Measurements from ENCODE around the gene BRICD5.
"Not testable (repeated sequence)": the region's sequence is repeated elsewhere in the genome, so short reads cannot be mapped to it uniquely, and the experiment has no call there.

Gene BRICD5

GRCh38 chr16:2210386-2211365 is at the start of gene BRICD5:
TSS of gene BRICD5 (minus strand) at chr16:2210863. CDS start at chr16:2210833, 30 bp downstream.
- no peaks in the 10 kb centered on the region for H3K27me3 Mint-ChIP-seq
- H3K4me1 Mint-ChIP-seq (ENCODE audit: low read depth): peaks cover 39% of the 10 kb centered on the region
- H3K9me3 Mint-ChIP-seq: no peaks in the 10 kb centered on the region
- DNase-seq: no peak
- H3K4me3 Mint-ChIP-seq: peak within 1 kb of the TSS; percentile 88
- H3K27ac Mint-ChIP-seq: peak within 1 kb of the TSS; percentile 47
- peaks cover 73% of the 10 kb centered on the region for H3K36me3 Mint-ChIP-seq (ENCODE audit: low read depth)

- Mint-ChIP-seq H3K4me1 (ENCODE audit: low read depth) (peaks cover 16% of the 10 kb centered on the region), H3K27me3 (no peaks in the 10 kb centered on the region), H3K4me3 (no peak overlapping the region), H3K27ac (no peak overlapping the region), H3K36me3 (ENCODE audit: low read depth) (peaks cover 100% of the 10 kb centered on the region), H3K9me3 (no peaks in the 10 kb centered on the region)
- no peak for DNase-seq
Observed at GRCh38 chr16:2260250-2260649, 49.6 kb upstream of the BRICD5 start.

- peak overlapping the region; percentile 64 for H3K27ac Mint-ChIP-seq
- not testable (repeated sequence) for DNase-seq; H3K4me1 Mint-ChIP-seq (ENCODE audit: low read depth); H3K27me3 Mint-ChIP-seq; H3K4me3 Mint-ChIP-seq; H3K9me3 Mint-ChIP-seq
- H3K36me3 Mint-ChIP-seq (ENCODE audit: low read depth): peaks cover 98% of the 10 kb centered on the region
Observed at GRCh38 chr16:2258530-2258929, 47.9 kb upstream of the BRICD5 start.

- Mint-ChIP-seq H3K4me1 (ENCODE audit: low read depth) (peaks cover 9% of the 10 kb centered on the region), H3K36me3 (ENCODE audit: low read depth) (peaks cover 98% of the 10 kb centered on the region), H3K4me3 (no peak overlapping the region), H3K27ac (peak overlapping the region; percentile 65), H3K27me3 (no peaks in the 10 kb centered on the region), H3K9me3 (no peaks in the 10 kb centered on the region)
- no peak for DNase-seq
Observed at GRCh38 chr16:2257726-2258125, 47.1 kb upstream of the BRICD5 start.

- no peak for DNase-seq
- Mint-ChIP-seq H3K4me1 (ENCODE audit: low read depth) (peaks cover 15% of the 10 kb centered on the region), H3K4me3 (no peak overlapping the region), H3K36me3 (ENCODE audit: low read depth) (peaks cover 97% of the 10 kb centered on the region), H3K27me3 (no peaks in the 10 kb centered on the region), H3K27ac (peak overlapping the region; percentile 82), H3K9me3 (no peaks in the 10 kb centered on the region)
Observed at GRCh38 chr16:2256531-2257140, 46.0 kb upstream of the BRICD5 start.

GRCh38 chr16:2253293-2253692 is 42.6 kb upstream of the BRICD5 start:
- Mint-ChIP-seq H3K27ac (peak overlapping the region; percentile 59), H3K9me3 (no peaks in the 10 kb centered on the region), H3K27me3 (no peaks in the 10 kb centered on the region), H3K4me3 (no peak overlapping the region), H3K36me3 (ENCODE audit: low read depth) (peaks cover 83% of the 10 kb centered on the region), H3K4me1 (ENCODE audit: low read depth) (peaks cover 20% of the 10 kb centered on the region)
- no peak for DNase-seq

- no peak for DNase-seq
- Mint-ChIP-seq H3K9me3 (no peaks in the 10 kb centered on the region), H3K4me1 (ENCODE audit: low read depth) (peaks cover 20% of the 10 kb centered on the region), H3K27me3 (no peaks in the 10 kb centered on the region), H3K4me3 (no peak overlapping the region), H3K27ac (peak overlapping the region; percentile 59), H3K36me3 (ENCODE audit: low read depth) (peaks cover 80% of the 10 kb centered on the region)
Observed at GRCh38 chr16:2252806-2253148, 42.1 kb upstream of the BRICD5 start.

GRCh38 chr16:2251296-2252111 is 40.8 kb upstream of the BRICD5 start, which contains the start of gene ECI1:
TSS of gene ECI1 (minus strand) at chr16:2251587. CDS start at chr16:2251566, 21 bp downstream.
- Mint-ChIP-seq H3K4me3 (peak within 1 kb of the TSS; percentile 88), H3K27ac (peak within 1 kb of the TSS; percentile 93), H3K9me3 (no peaks in the 10 kb centered on the region), H3K4me1 (ENCODE audit: low read depth) (peaks cover 20% of the 10 kb centered on the region), H3K36me3 (ENCODE audit: low read depth) (peaks cover 75% of the 10 kb centered on the region), H3K27me3 (no peaks in the 10 kb centered on the region)
- DNase-seq: peak; percentile 88

- Mint-ChIP-seq H3K9me3 (no peaks in the 10 kb centered on the region), H3K36me3 (ENCODE audit: low read depth) (peaks cover 75% of the 10 kb centered on the region), H3K27ac (peak overlapping the region; percentile 93), H3K4me1 (ENCODE audit: low read depth) (peaks cover 20% of the 10 kb centered on the region), H3K4me3 (peak overlapping the region; percentile 88), H3K27me3 (no peaks in the 10 kb centered on the region)
- peak; percentile 69 for DNase-seq
Observed at GRCh38 chr16:2250652-2251295, 40.1 kb upstream of the BRICD5 start.

- peaks cover 77% of the 10 kb centered on the region for H3K36me3 Mint-ChIP-seq (ENCODE audit: low read depth)
- H3K4me1 Mint-ChIP-seq (ENCODE audit: low read depth): peaks cover 8% of the 10 kb centered on the region
- H3K4me3 Mint-ChIP-seq: no peak overlapping the region
- no peak overlapping the region for H3K27ac Mint-ChIP-seq
- no peaks in the 10 kb centered on the region for H3K9me3 Mint-ChIP-seq
- DNase-seq: no peak
- no peaks in the 10 kb centered on the region for H3K27me3 Mint-ChIP-seq
Observed at GRCh38 chr16:2246301-2246885, 35.7 kb upstream of the BRICD5 start.

GRCh38 chr16:2244926-2245795 is 34.5 kb upstream of the BRICD5 start:
- Mint-ChIP-seq H3K4me3 (no peak overlapping the region), H3K36me3 (ENCODE audit: low read depth) (peaks cover 71% of the 10 kb centered on the region), H3K9me3 (no peaks in the 10 kb centered on the region), H3K27ac (no peak overlapping the region), H3K27me3 (no peaks in the 10 kb centered on the region), H3K4me1 (ENCODE audit: low read depth) (peaks cover 3% of the 10 kb centered on the region)
- no peak for DNase-seq

- Mint-ChIP-seq H3K9me3 (no peaks in the 10 kb centered on the region), H3K27ac (no peak overlapping the region), H3K27me3 (no peaks in the 10 kb centered on the region), H3K36me3 (ENCODE audit: low read depth) (peaks cover 74% of the 10 kb centered on the region), H3K4me3 (no peak overlapping the region), H3K4me1 (ENCODE audit: low read depth) (peaks cover 2% of the 10 kb centered on the region)
- DNase-seq: no peak
Observed at GRCh38 chr16:2244301-2244700, 33.6 kb upstream of the BRICD5 start.

GRCh38 chr16:2243781-2244180 is 33.1 kb upstream of the BRICD5 start:
- Mint-ChIP-seq H3K4me1 (ENCODE audit: low read depth) (peaks cover 2% of the 10 kb centered on the region), H3K27me3 (no peaks in the 10 kb centered on the region), H3K9me3 (no peaks in the 10 kb centered on the region), H3K36me3 (ENCODE audit: low read depth) (peaks cover 75% of the 10 kb centered on the region), H3K27ac (no peak overlapping the region), H3K4me3 (no peak overlapping the region)
- no peak for DNase-seq

Measured in activated T-cell treated with anti-CD3 and anti-CD28 coated beads, Interleukin-2, amount 50 U/mL, for 24 hours (primary cell).